NT2/D1 (cell line): ENCODE results near the gene SMIM9.

ENCODE experiments used
- SUZ12 ChIP-seq: IDR thresholded peaks from 2 replicates; pipeline ENCODE4 v1.6.1; 2011; ENCODE audit not compliant: insufficient read length, insufficient read depth; ENCODE audit errors: extremely low read depth
- YY1 ChIP-seq: IDR thresholded peaks from 2 replicates; pipeline ENCODE4 v1.6.1; 2011; ENCODE audit not compliant: insufficient read length, insufficient read depth
- ZNF274 ChIP-seq: IDR thresholded peaks from 2 replicates; pipeline ENCODE4 v1.6.1; 2011; ENCODE audit warnings: mild to moderate bottlenecking, low read depth, low read length

- TF ChIP-seq SUZ12 (no peak), YY1 (no peak), ZNF274 (no peak)
Observed at GRCh38 chrX:154791467-154791866, 43.0 kb downstream of the SMIM9 start.
